ENCODE measurements around the gene CHCHD6. TPM values are rescaled to one million over a fixed set of nuclear protein-coding genes. Genes with fewer than 3 reads are reported as not detected.

The CHCHD6 gene
- total and polyA plus RNA-seq, 2 donors, result 10.5 to 14.2 TPM

DNA sequence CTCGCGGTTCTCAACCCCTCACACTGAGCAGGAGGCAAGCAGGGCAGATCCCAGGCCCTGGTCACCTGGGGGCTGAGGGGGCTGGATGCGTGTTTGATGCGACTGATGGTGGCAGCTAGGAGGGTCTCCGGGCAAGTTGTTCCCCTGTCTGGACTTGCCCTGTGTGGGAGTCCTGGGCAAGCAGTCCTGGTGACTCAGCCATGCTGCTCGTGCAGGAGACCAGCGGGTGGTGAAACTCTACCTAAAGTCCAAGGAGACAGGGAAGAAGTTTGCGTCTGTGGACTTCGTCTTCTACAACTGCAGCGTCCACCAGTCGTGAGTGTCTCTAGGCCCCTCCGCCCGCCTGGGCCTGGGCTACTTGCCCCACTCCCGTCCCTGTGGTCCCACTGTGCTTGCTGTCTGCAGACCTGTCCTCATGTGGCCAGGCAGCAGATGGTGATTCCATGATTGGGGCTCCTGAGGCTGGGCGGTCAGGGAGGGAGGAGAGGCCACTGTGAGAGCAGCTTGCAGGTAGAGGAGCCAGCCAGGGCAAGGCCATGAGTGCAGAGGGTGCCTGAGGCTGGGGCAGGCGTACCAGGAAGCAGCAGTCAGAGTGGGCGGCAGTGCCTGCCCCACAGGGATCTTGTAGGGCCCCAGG lies 301.9 kb downstream of the CHCHD6 start:
- WGBS, result 93% methylated on average over 17 of the region's 17 CpGs
- DNase-seq (ENCODE audit: low read depth in 6 of 9, low spot score in 9 of 9), result no peak
- H3K27me3 ChIP-seq (ENCODE audit: control insufficient read depth in 2 of 2, insufficient read depth in 1 of 2, low read length in 1 of 2), result no peaks in the 10 kb centered on the region
- peaks cover 0 to 9% of the 10 kb centered on the region in 2 donors for H3K36me3 ChIP-seq (ENCODE audit: control insufficient read depth in 2 of 2, insufficient read depth in 2 of 2, low read length in 1 of 2)
- peak overlapping the region in 1 of 2 donors; percentile 8 for H3K27ac ChIP-seq (ENCODE audit: low read depth in 1 of 2, low read length in 1 of 2)
- peaks cover 0 to 22% of the 10 kb centered on the region in 2 donors for H3K4me1 ChIP-seq (ENCODE audit: control insufficient read depth in 2 of 2, insufficient read depth in 2 of 2, low read length in 2 of 2)
- peaks cover 0 to 4% of the 10 kb centered on the region in 2 donors for H3K9me3 ChIP-seq (ENCODE audit: control insufficient read depth in 2 of 2, insufficient read depth in 1 of 2, low read length in 1 of 2)
- H3K4me3 ChIP-seq (ENCODE audit: low read length in 2 of 2), result no peak overlapping the region

DNA sequence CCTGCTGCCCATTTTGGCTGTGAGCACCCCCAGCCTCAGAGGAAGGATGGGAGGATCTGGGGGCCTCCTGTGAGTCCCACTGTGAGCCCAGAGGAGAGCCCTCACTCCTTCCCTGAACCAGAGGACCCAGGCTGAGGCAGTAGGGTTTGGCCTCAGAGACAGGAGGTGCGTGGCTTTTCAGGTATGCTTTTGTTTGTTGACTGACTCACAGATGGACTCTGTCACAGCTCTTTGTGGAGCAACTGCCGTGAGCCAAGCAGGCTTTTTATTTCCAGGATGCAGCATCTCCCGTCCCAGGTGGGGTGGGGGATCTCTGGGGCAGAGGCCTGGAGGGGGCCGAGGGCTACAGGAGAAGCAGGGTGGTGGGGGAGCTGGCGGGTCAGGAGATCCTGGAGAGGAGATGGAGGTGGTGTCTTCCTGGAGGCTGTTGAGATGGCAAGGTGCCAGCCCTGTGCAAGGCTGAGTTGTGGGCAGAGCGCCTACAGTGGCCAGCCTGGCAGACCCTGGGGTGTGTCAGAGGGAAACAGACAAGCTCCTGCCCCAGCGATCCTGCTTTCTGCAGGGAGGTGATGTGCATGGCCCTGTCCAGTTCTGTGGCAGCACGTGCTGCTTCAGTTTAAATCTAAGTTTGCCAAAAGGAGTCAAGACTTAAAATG lies 302.9 kb downstream of the CHCHD6 start:
- 93% methylated on average over 8 of the region's 8 CpGs for WGBS
- Histone ChIP-seq H3K36me3 (ENCODE audit: control insufficient read depth in 2 of 2, insufficient read depth in 2 of 2, low read length in 1 of 2) (peaks cover 2 to 9% of the 10 kb centered on the region in 2 donors), H3K27ac (ENCODE audit: low read depth in 1 of 2, low read length in 1 of 2) (no peak overlapping the region), H3K4me3 (ENCODE audit: low read length in 2 of 2) (no peak overlapping the region), H3K27me3 (ENCODE audit: control insufficient read depth in 2 of 2, insufficient read depth in 1 of 2, low read length in 1 of 2) (no peaks in the 10 kb centered on the region), H3K4me1 (ENCODE audit: control insufficient read depth in 2 of 2, insufficient read depth in 2 of 2, low read length in 2 of 2) (peaks cover 0 to 15% of the 10 kb centered on the region in 2 donors), H3K9me3 (ENCODE audit: control insufficient read depth in 2 of 2, insufficient read depth in 1 of 2, low read length in 1 of 2) (peaks cover 0 to under 1% of the 10 kb centered on the region in 2 donors)
- DNase-seq (ENCODE audit: low read depth in 6 of 9, low spot score in 9 of 9), result no peak

DNA sequence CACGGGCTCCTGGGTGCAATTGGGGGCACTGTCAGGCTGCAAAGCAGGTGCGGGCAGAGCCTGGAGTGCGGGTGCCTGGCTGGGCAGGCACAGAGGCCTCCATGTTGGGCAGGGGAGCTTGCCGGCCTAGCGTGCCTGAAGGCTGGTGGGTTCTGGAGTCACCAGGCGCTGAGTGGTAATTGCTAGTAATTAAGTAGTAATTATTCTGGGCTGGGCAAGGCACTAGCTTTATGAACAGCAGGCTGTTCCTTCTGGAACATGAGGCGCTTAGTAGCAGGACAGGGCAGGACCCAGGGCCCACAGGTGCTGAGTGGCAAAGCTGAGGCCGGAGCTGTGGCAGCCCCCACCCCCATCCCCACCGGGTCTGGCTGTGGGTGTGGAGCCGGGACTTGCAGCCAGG lies 304.2 kb downstream of the CHCHD6 start:
- no peak for DNase-seq (ENCODE audit: low read depth in 6 of 9, low spot score in 9 of 9)
- WGBS, result 95% methylated on average over 10 of the region's 10 CpGs
- Histone ChIP-seq H3K36me3 (ENCODE audit: control insufficient read depth in 2 of 2, insufficient read depth in 2 of 2, low read length in 1 of 2) (peaks cover 3 to 9% of the 10 kb centered on the region in 2 donors), H3K9me3 (ENCODE audit: control insufficient read depth in 2 of 2, insufficient read depth in 1 of 2, low read length in 1 of 2) (no peaks in the 10 kb centered on the region), H3K27me3 (ENCODE audit: control insufficient read depth in 2 of 2, insufficient read depth in 1 of 2, low read length in 1 of 2) (no peaks in the 10 kb centered on the region), H3K4me1 (ENCODE audit: control insufficient read depth in 2 of 2, insufficient read depth in 2 of 2, low read length in 2 of 2) (peaks cover 0 to 6% of the 10 kb centered on the region in 2 donors), H3K27ac (ENCODE audit: low read depth in 1 of 2, low read length in 1 of 2) (no peak overlapping the region), H3K4me3 (ENCODE audit: low read length in 2 of 2) (no peak overlapping the region)

DNA sequence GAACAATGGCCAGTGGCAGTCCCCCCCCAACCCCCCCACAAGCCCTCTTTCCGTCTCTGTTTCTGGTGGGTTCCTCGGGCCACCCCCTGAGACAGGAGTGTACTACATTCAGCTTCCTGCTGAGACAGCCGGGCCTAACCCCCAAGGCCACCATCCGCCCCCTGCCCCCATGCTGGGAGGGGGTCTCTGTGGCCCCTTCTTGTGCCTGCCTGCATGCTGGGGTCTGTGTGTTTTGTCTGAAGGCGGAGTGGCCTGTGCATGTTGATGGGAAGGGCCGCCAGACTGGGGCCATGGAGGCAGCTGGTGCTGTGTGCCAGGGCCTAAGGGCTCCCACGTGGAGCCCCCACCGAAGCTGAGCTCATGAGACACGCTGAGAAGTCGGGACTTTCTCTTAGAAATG lies 305.5 kb downstream of the CHCHD6 start:
- no peak for DNase-seq (ENCODE audit: low read depth in 6 of 9, low spot score in 9 of 9)
- H3K4me3 ChIP-seq (ENCODE audit: low read length in 2 of 2), result no peak overlapping the region
- H3K9me3 ChIP-seq (ENCODE audit: control insufficient read depth in 2 of 2, insufficient read depth in 1 of 2, low read length in 1 of 2), result no peaks in the 10 kb centered on the region
- no peaks in the 10 kb centered on the region for H3K27me3 ChIP-seq (ENCODE audit: control insufficient read depth in 2 of 2, insufficient read depth in 1 of 2, low read length in 1 of 2)
- no peak overlapping the region for H3K27ac ChIP-seq (ENCODE audit: low read depth in 1 of 2, low read length in 1 of 2)
- H3K36me3 ChIP-seq (ENCODE audit: control insufficient read depth in 2 of 2, insufficient read depth in 2 of 2, low read length in 1 of 2), result peaks cover 3 to 4% of the 10 kb centered on the region in 2 donors
- WGBS, result 94% methylated on average over 10 of the region's 10 CpGs
- no peaks in the 10 kb centered on the region for H3K4me1 ChIP-seq (ENCODE audit: control insufficient read depth in 2 of 2, insufficient read depth in 2 of 2, low read length in 2 of 2)

Other genes with a start within 250 kb of the CHCHD6 start
- gene ZXDC, start 228.3 kb upstream of the CHCHD6 start, total RNA-seq, result 15.6 TPM
- 17.3 TPM for gene ZXDC, start 228.3 kb upstream of the CHCHD6 start, polyA plus RNA-seq
- gene UROC1, start 186.5 kb upstream of the CHCHD6 start, total RNA-seq, result 0.38 TPM
- gene UROC1, start 186.5 kb upstream of the CHCHD6 start, polyA plus RNA-seq, result 0.07 TPM
- gene CHST13, start 180.1 kb upstream of the CHCHD6 start, total RNA-seq, result 0.38 TPM
- 0.39 TPM for gene CHST13, start 180.1 kb upstream of the CHCHD6 start, polyA plus RNA-seq
- not detected for gene C3orf22, start 145.3 kb upstream of the CHCHD6 start, total RNA-seq
- gene C3orf22, start 145.3 kb upstream of the CHCHD6 start, polyA plus RNA-seq, result 0.05 TPM
- gene TXNRD3, start 49.1 kb upstream of the CHCHD6 start, total RNA-seq, result 11.9 TPM
- gene TXNRD3, start 49.1 kb upstream of the CHCHD6 start, polyA plus RNA-seq, result 9.9 TPM